Measurements from ENCODE around the gene PKM.
"Not testable (repeated sequence)": the region's sequence is repeated elsewhere in the genome, so short reads cannot be mapped to it uniquely, and the experiment has no call there.

PKM gene

DNA sequence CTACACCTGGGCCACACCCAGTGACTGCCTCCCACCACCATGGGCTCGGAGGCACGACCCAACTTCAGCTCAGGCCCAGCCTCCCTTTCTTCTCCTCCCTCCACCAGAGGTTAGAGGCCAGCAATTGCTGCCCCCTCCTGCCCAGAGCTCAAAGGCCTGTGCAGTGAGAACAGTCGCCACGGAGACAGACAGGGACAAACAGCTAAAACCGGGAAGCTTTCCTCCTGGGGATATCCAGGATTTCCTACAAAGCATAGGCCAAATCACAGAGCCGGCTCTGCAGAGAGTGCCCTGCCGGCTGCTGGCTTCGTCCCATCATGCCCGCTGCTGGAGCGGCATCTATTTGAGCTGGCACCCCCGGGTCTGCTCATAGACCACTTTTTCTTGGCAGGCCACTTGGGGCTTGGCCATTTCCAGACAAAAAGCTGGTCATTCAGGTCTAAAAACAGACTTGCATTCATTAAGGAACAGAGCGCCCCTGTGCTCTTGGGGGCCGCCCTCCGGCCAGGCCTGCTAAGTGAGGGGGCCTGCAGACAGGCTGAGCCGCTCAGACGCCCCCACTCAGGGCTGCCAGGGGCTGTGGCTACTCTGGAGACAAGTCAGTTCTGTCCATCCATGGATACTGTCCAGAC lies 50.9 kb downstream of the PKM start:
- H3K4me3 ChIP-seq (ENCODE audit: low read depth, low read length) = no peak overlapping the region

DNA sequence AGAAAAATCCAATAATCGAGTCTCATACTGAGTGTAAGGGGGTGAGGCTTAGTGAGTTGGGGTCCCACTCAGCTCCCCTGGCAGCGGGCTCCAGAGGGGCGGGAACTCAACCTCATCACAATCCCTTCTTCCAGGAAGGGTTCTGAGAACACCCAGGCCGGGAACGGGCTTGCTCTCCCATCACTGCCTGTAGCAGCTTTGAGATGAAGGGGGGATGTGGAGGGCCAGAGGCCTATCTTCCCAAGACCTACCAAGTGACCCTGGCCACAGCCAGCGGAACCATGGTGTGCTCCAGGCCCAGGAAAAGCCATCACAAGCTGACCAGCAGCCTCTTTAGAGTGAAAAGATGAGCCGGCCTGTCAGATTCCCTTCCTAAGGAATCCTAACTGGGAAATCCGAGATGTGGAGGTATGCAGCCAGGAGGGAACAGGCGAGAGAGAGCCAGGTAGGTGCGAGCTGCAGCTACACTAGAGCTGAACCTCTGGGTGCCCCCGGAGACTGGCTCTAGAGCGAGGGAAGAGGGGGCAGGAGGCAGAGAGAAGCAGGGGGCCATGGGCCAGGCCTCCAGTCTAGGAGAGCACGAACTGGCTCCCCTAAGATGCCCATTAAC lies 51.9 kb downstream of the PKM start:
- no peak overlapping the region for H3K4me3 ChIP-seq (ENCODE audit: low read depth, low read length)

GRCh38 chr15:72176743-72177142 lies 54.2 kb downstream of the PKM start:
- H3K4me3 ChIP-seq (ENCODE audit: low read depth, low read length) = no peak overlapping the region

DNA sequence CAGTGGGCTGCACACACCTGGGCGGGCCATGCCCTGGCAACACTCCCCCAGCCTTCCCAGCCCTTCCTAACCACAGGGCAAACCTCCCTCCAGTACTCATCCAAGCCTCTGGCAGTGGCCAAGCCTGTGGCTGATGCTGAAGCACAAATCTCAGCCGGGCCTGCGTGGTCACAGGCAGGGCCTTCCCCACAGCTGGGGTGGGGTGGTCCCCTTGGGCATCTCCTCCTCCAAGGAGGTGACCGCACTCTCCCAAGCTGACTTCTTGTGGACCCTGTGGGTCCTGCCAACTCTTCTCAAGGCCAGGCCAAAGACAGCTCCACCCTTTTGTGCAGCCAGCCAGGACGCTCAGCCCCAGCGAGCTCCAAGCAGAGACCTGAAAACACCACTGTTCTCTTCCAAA lies 54.8 kb downstream of the PKM start:
- H3K4me3 ChIP-seq (ENCODE audit: low read depth, low read length) = no peak overlapping the region

GRCh38 chr15:72175186-72176044 lies 55.6 kb downstream of the PKM start:
- no peak overlapping the region for H3K4me3 ChIP-seq (ENCODE audit: low read depth, low read length)

DNA sequence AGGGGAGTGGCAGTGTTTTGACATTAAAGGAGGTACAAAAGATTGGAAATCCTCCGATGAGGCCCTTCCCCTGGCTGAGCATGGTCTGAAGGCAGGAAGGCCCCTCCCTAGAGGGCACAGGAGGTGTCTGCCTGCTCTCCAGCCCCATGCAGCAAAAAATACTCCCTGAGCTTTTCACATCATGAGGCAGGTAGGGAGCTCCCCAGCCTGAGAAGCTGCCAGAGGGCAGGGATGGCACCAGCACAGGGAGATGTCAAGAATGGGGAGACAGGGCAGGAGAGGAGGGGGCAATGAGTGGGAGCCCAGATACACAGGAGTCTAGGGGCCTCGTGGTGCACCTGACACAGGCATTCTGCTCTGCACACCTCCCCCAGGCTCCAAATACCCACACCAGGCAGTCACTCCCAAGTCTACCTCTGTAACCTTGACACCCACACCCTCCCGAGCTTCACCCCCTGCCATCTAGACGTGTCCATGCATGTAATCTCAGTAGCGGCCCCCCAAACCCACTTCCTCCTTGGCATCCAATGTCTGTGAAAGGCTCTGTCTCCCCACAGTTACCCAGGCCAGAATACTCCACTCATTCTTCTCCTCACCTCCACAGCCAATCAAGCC lies 56.3 kb downstream of the PKM start:
- no peak overlapping the region for H3K4me3 ChIP-seq (ENCODE audit: low read depth, low read length)

- H3K4me3 ChIP-seq (ENCODE audit: low read depth, low read length) = no peak overlapping the region
Measured at GRCh38 chr15:72173864-72174550, 57.0 kb downstream of the PKM start.

GRCh38 chr15:72173401-72173800 lies 57.6 kb downstream of the PKM start:
- H3K4me3 ChIP-seq (ENCODE audit: low read depth, low read length) = no peak overlapping the region

GRCh38 chr15:72172796-72173195 lies 58.2 kb downstream of the PKM start:
- H3K4me3 ChIP-seq (ENCODE audit: low read depth, low read length) = no peak overlapping the region

DNA sequence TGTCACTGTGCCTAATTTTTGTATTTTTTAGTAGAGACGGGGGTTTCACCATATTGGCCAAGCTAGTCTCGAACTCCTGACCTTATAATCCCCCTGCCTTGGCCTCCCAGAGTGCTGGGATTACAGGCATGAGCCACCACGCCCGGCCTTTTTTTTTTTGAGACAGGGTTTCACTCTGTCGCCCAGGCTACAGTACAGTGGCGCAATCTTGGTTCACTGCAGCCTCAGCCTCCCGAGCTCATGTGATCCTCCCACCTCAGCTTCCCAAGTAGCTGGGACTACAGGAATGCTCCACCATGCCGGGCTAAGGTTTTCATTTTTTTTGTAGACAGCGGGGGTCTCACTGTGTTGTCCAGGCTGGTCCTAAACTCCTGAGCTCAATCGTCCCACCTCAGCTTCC lies 59.0 kb downstream of the PKM start:
- not testable (repeated sequence) for H3K4me3 ChIP-seq (ENCODE audit: low read depth, low read length)

GRCh38 chr15:72170691-72171090 lies 60.3 kb downstream of the PKM start:
- no peak overlapping the region for H3K4me3 ChIP-seq (ENCODE audit: low read depth, low read length)

- H3K4me3 ChIP-seq (ENCODE audit: low read depth, low read length) = no peak overlapping the region
Measured at GRCh38 chr15:72169921-72170611, 60.9 kb downstream of the PKM start.

DNA sequence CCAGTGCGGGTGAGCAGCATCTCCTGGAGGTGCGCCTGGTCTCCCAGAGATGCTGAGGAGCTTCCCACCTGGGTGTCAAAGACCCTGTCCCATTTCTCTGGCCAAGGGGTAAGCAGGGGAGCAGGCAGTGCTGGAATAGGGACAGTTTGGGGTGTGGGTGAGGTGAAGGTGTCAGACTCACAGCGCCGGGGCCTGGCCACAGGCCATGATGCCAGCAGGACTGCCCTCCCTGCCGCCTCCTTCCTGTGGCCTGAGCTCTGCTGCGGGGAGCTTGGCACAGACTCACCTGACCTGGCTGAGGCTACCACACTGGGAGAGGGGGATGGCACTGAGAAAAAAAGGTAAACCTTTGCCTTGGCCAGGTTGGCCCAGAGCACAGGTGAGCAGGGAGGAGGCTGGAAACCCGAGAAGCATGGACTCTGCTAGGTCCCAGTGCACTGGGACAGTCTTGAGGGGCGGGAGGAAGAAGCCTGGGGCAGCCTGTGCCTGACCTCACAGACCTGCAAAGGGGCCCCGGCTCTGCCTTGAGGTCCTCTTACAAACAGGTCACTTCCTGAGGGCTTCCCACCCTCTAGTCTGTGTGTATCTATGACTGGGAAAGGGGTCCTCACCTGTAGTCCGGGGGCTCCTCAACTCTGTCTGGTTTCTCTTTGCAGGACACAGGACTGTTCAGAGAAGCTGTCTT lies 61.6 kb downstream of the PKM start:
- no peak overlapping the region for H3K4me3 ChIP-seq (ENCODE audit: low read depth, low read length)

DNA sequence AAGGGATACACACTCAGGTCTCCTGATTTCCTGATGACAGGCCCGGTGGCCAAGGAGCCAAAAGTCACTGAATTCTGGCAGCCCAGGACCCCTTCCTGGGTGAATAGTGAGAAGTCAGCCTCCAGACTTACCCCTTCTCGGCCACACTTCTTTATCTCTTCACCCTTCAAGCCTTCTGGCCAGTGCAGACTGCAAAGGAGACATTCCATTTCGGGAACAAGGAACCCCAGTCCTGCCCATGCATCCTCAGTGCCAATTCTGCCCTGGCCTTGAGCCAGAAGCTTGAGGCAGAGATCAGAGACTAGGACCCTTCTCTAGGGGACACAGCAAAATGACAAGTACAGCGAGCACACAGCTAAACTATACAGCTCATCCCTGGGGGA lies 62.2 kb downstream of the PKM start:
- no peak overlapping the region for H3K4me3 ChIP-seq (ENCODE audit: low read depth, low read length)

- no peak overlapping the region for H3K4me3 ChIP-seq (ENCODE audit: low read depth, low read length)
Measured at GRCh38 chr15:72168131-72168807, 62.7 kb downstream of the PKM start.

DNA sequence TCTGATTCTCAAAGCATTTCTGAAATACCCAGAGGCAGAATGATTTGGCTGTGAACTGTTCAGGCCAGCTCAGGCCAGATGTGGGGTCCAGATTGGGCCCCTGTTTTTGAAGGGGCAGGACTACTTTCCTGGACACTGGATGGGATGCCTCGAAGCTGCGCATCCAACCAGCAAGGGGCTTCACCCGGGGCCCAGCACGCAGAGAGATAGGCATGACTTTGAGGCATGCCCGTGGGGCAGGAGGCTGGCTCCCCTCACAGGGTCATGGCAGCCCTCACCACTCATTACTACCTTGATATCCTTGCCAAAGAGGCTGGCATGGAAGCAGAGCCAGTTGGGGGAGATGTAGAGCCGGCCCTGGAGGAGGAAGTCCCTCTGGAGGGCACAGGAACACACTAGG lies 63.5 kb downstream of the PKM start:
- no peak overlapping the region for H3K4me3 ChIP-seq (ENCODE audit: low read depth, low read length)

- H3K4me3 ChIP-seq (ENCODE audit: low read depth, low read length) = no peak overlapping the region
Measured at GRCh38 chr15:72166716-72167417, 64.1 kb downstream of the PKM start.

DNA sequence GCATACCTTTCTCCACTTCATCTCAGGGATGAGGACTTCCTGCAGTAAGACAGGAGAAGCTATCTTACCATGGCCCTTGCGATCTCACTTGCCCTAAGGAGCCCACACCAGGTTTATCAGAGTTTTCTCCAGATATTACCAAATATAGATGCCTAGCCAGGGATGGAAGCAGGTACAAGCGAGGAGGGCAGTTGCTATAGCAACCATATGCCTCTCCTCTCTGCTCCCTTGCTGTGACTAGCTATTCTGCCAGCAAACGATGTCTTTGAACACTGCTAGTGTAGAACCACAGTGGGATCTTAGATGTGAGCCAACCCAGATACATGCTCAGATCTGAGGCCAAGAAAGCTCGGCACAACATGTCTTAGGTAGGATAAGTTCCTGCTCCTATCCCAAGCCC lies 67.3 kb downstream of the PKM start:
- no peak overlapping the region for H3K4me3 ChIP-seq (ENCODE audit: low read depth, low read length)

GRCh38 chr15:72162569-72162968 lies 68.4 kb downstream of the PKM start:
- no peak overlapping the region for H3K4me3 ChIP-seq (ENCODE audit: low read depth, low read length)

All from iPS-11a (cell line).